Upper lobe of left lung (tissue), 4 donors: ENCODE results near the gene KIF21A.

Experiments
- EP300 ChIP-seq, 4 donors: sonication (generic); formaldehyde crosslinking; IDR thresholded peaks; one replicate each; pipeline ENCODE4 v1.5.1; 2017; ENCODE audit warnings: antibody characterized with exemption in 4 of 4, control low read depth in 2 of 4
- POLR2A ChIP-seq, 4 donors: fragments of 450-650 bp; IDR thresholded peaks; one replicate each; pipeline ENCODE4 v1.5.1; 2016 to 2017; ENCODE audit warnings: antibody characterized with exemption in 4 of 4, mild to moderate bottlenecking in 2 of 4
- TF ChIP-seq, protein P1 (sequence below), 6 experiments: fragments of 450-650 bp in 4 of 6; fragments of 200-600 bp in 2 of 6; sonication (generic) in 2 of 6; IDR thresholded peaks; one replicate each; pipeline ENCODE4 v1.5.1; 2016 to 2019; ENCODE audit warnings: antibody characterized with exemption in 6 of 6

- TF ChIP-seq POLR2A (IDR thresholded peaks at IDR 0.05) (no peak), EP300 (IDR thresholded peaks at IDR 0.05) (no peak)
- TF ChIP-seq, protein P1, sequence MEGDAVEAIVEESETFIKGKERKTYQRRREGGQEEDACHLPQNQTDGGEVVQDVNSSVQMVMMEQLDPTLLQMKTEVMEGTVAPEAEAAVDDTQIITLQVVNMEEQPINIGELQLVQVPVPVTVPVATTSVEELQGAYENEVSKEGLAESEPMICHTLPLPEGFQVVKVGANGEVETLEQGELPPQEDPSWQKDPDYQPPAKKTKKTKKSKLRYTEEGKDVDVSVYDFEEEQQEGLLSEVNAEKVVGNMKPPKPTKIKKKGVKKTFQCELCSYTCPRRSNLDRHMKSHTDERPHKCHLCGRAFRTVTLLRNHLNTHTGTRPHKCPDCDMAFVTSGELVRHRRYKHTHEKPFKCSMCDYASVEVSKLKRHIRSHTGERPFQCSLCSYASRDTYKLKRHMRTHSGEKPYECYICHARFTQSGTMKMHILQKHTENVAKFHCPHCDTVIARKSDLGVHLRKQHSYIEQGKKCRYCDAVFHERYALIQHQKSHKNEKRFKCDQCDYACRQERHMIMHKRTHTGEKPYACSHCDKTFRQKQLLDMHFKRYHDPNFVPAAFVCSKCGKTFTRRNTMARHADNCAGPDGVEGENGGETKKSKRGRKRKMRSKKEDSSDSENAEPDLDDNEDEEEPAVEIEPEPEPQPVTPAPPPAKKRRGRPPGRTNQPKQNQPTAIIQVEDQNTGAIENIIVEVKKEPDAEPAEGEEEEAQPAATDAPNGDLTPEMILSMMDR (IDR thresholded peaks at IDR 0.05) = no peak
Measured at GRCh38 chr12:39359645-39360044, 83.3 kb downstream of the KIF21A start.
